Panc1 (cell line): Measurements from ENCODE around the gene SGK1. TPM values are rescaled to one million over a fixed set of nuclear protein-coding genes. Genes with fewer than 3 reads are reported as not detected.

Source experiments
- ATAC-seq: fragments of 200-7000 bp; cut with Tn5 transposase; 2 replicates; pipeline ENCODE4 v1.9.1; 2020; ENCODE audit warnings: mild to moderate bottlenecking, moderate library complexity
- BruUV-seq: library from RNA; stranded (reverse); fragments of 400-500 nt; replicated peaks from 2 replicates; lab custom pipeline; 2021; lab: Mats Ljungman, UMichigan
- CTCF ChIA-PET: fragments of 300-600 bp; sonication (Branson Sonifier 250); formaldehyde crosslinking; loops from one replicate; lab custom pipeline; 2022; ENCODE audit warnings: antibody characterized with exemption; lab: Charles Lee
- POLR2A ChIA-PET: fragments of 300-600 bp; sonication (Branson Sonifier 250); formaldehyde crosslinking; loops from one replicate; lab custom pipeline; 2022; ENCODE audit warnings: antibody characterized with exemption; lab: Charles Lee
- DNase-seq: peaks from one replicate; pipeline ENCODE4 v3.0.0-alpha.2; 2010; ENCODE audit warnings: low read depth, low spot score
- H3K27ac ChIP-seq: 2 replicates; pipeline ENCODE4 v1.5.1; 2011; ENCODE audit warnings: mild to moderate bottlenecking, low read length, inconsistent platforms
- H3K27me3 ChIP-seq: fragments of 200-500 bp; sonication (Bioruptor generic); 2 replicates; pipeline ENCODE4 v1.6.0; 2014; ENCODE audit warnings: low read length, inconsistent platforms; ENCODE audit not compliant: control insufficient read depth, insufficient read depth
- H3K36me3 ChIP-seq: fragments of 200-500 bp; sonication (Bioruptor generic); 2 replicates; pipeline ENCODE4 v1.5.1; 2014; ENCODE audit warnings: inconsistent platforms, mild to moderate bottlenecking, low read length, moderate library complexity; ENCODE audit not compliant: control insufficient read depth, insufficient read depth
- H3K4me1 ChIP-seq: 2 replicates; pipeline ENCODE4 v1.5.1; 2011; ENCODE audit warnings: inconsistent platforms, mild to moderate bottlenecking, low read length, moderate library complexity; ENCODE audit not compliant: control insufficient read depth, insufficient read depth
- H3K4me3 ChIP-seq, 2 experiments: 2 replicates each; pipeline ENCODE4 v1.5.1; 2011 to 2012; ENCODE audit warnings: low read depth in 2 of 2, low read length in 2 of 2, mild to moderate bottlenecking in 2 of 2, inconsistent platforms in 1 of 2, moderate library complexity in 1 of 2
- H3K9me3 ChIP-seq: fragments of 200-500 bp; sonication (Bioruptor generic); 2 replicates; pipeline ENCODE4 v1.5.1; 2014; ENCODE audit warnings: low read depth, mild to moderate bottlenecking, inconsistent platforms, low read length, moderate library complexity; ENCODE audit not compliant: control insufficient read depth, insufficient read depth
- CTCF ChIP-seq: fragments of 450-650 bp; IDR thresholded peaks from 2 replicates; pipeline ENCODE4 v1.5.1; 2017; ENCODE audit warnings: mild to moderate bottlenecking
- POLR2AphosphoS5 ChIP-seq: IDR thresholded peaks from 2 replicates; pipeline ENCODE4 v1.6.1; 2012; ENCODE audit warnings: mild to moderate bottlenecking, low read depth, low read length, moderate library complexity
- REST ChIP-seq, 2 experiments: IDR thresholded peaks; 2 replicates each; pipeline ENCODE4 v1.6.1; 2011 to 2012; ENCODE audit warnings: low read depth in 2 of 2, control low read depth in 1 of 2, low read length in 1 of 2, mild to moderate bottlenecking in 1 of 2, moderate library complexity in 1 of 2; ENCODE audit not compliant: insufficient read depth in 1 of 2
- SIN3A ChIP-seq: IDR thresholded peaks from 2 replicates; pipeline ENCODE4 v1.6.1; 2012; ENCODE audit warnings: low read depth, mild to moderate bottlenecking, low read length, moderate library complexity, borderline replicate concordance; ENCODE audit not compliant: insufficient read depth
- TCF7L2 ChIP-seq: IDR thresholded peaks from 2 replicates; pipeline ENCODE4 v1.6.1; 2011; ENCODE audit warnings: mild to moderate bottlenecking, low read depth, low read length, inconsistent platforms
- in situ Hi-C: cut with HindIII; loops from 2 replicates; pipeline ENCODE4 v1.10.0; 2016; ENCODE audit warnings: low sequenced_read_pairs, low pct_unique_long_range_greater_than_20kb
- intact Hi-C: fragments of 100-400 bp; cut with micrococcal nuclease; formaldehyde crosslinking; loops from one replicate; pipeline ENCODE4 v1.10.0; 2022; ENCODE audit not compliant: unreplicated experiment
- total RNA-seq: library from RNA; stranded (reverse); gene quantifications from one replicate; pipeline ENCODE4 v1.2.1, GENCODE V29; 2021; ENCODE audit not compliant: unreplicated experiment

SGK1 gene
- total RNA-seq, 1 experiment from 2014 or later: 7.5 TPM

- H3K9me3 ChIP-seq: no peaks in the 10 kb centered on the region
- in situ Hi-C loops: no loop called here
- DNase-seq: no peak
- H3K4me3 ChIP-seq: no peak overlapping the region
- BruUV-seq: no TSS peak
- no peaks in the 10 kb centered on the region for H3K36me3 ChIP-seq
- intact Hi-C loops: no loop called here
- no peak for TF ChIP-seq CTCF
- no peak for TF ChIP-seq REST (IDR thresholded peaks at IDR 0.05; ENCODE audit: insufficient read depth in 1 of 2, low read depth in 2 of 2, low read length in 1 of 2)
- no peak for TF ChIP-seq SIN3A
- TF ChIP-seq TCF7L2: no peak
- no peak for TF ChIP-seq POLR2AphosphoS5
- ChIA-PET CTCF (no interaction called here), POLR2A (no interaction called here)
- H3K4me1 ChIP-seq: no peaks in the 10 kb centered on the region
- H3K27ac ChIP-seq: no peak overlapping the region
- no peak for ATAC-seq
- H3K27me3 ChIP-seq: no peaks in the 10 kb centered on the region
Observed at GRCh38 chr6:134356405-134356804, 38.5 kb upstream of the SGK1 start.

GRCh38 chr6:134352786-134353480, 35.0 kb upstream of the SGK1 start:
- TF ChIP-seq POLR2AphosphoS5 (no peak), REST (IDR thresholded peaks at IDR 0.05; ENCODE audit: insufficient read depth in 1 of 2, low read depth in 2 of 2, low read length in 1 of 2) (no peak), SIN3A (no peak), TCF7L2 (no peak)
- Histone ChIP-seq H3K9me3 (no peaks in the 10 kb centered on the region), H3K27me3 (no peaks in the 10 kb centered on the region), H3K4me3 (no peak overlapping the region), H3K27ac (no peak overlapping the region), H3K4me1 (no peaks in the 10 kb centered on the region), H3K36me3 (no peaks in the 10 kb centered on the region)
- CTCF ChIA-PET: no interaction called here
- POLR2A ChIA-PET: no interaction called here
- BruUV-seq: no TSS peak
- no peak for DNase-seq
- intact Hi-C loops: no loop called here
- in situ Hi-C loops: no loop called here
- ATAC-seq: no peak
